Myocyte (in vitro differentiated cells): ENCODE measurements around the gene LAD1. TPM values are rescaled to one million over a fixed set of nuclear protein-coding genes. Genes with fewer than 3 reads are reported as not detected.
A peak's percentile ranks its signal among the peaks of the same experiment; 100 is the strongest.

ENCODE experiments used
- DNase-seq: peaks from one replicate; pipeline ENCODE4 v3.0.0-alpha.2; 2012; ENCODE audit warnings: low read depth
- polyA plus RNA-seq: library from polyadenylated mRNA; unstranded; fragments of >200 nt; gene quantifications from one replicate; pipeline ENCODE4 v1.2.1, GENCODE V29; 2012; ENCODE audit warnings: missing spikeins
- total RNA-seq: library from RNA; depleted of rRNA; stranded (reverse); fragments of >200 nt; gene quantifications from 2 replicates; pipeline ENCODE4 v1.2.3, GENCODE V29; 2014

Gene LAD1
- 22.3 and 27.0 TPM in 2 replicates for total RNA-seq
- polyA plus RNA-seq = 6.8 TPM

DNA sequence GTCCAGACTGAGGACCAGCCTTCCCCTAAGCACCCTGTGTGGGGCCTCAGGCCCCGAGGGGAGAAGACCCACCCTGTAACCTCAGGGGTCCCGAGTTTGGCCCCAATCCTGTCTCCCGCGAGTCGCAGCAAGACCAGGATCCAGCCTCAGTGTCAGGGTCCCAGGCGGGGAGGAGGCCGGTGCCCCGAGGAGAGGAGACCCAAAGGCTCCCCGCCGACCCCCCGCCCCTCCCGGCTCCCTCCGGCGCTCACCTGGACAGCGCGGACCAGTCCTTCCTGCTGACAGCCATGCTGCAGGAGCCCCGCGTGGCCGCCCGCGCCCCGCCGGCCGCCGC lies at the start of gene LAD1:
Gene LAD1, minus strand, starts transcription at position 307 of the 334 bp plus-strand sequence. Its CDS starts 18 bp downstream, at position 289.
- DNase-seq = no peak

DNA sequence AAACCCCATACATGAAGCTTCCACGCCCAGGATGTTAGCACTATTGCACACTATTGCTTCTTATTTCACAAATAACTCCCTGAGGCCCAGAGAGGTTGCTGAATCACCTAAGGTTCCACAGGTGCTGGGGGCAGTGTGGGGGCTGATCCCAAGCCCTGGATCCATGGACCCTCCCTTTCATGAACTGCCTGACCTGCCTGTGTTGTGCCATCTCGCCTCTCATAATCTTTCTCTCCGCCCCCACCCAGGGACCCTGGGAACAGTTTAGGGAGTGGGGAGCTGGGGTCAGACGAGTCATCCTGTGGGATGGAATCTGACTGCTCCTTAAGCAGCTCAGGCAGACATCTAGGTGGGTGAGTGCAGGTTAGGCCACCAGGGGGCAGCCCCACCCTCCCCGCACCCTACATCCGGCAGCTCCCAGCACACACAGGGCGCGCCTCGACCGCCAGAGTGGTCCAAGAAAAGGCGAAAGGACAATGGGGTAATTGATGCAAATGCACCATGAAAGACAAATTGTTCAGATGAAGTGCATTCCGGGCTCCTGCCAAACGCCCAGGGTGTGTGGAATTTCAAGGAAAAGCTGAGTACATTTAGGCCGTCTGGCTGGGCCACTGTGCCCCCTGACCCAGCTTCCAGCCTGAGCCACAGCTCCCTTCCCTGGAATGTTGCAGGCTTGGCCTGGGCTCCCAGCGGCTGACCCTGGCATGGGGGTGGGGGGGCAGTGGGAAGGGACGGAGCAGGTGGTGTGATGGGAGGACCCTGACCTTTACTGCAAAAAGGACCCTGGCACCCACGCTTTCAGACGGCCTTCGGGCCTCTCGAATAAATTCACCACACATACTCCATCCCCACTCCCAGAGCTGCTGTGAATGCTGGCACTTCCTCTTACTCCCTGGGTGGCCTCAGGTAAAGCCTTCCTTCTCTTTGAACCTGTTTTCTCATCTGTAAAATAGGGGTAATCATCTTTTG lies 49.1 kb upstream of the LAD1 start:
- DNase-seq = peak; percentile 74

DNA sequence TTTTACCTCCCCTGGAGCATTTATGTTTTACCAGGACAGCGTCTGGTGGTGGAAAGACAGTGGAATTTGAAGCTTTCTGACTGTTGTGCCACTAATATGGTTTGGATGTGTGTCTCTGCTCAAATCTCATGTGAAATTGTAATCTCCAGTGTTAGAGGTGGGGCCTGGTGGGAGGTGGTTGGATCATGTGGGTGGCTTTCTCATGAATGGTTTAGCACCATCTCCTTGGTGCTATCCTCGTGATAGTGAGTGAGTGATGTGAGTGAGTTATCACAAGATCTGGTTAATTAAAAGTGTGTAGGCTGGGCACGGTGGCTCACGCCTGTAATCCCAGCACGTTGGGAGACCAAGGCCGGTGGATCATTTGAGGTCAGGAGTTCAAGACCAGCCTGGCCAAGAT lies 46.2 kb upstream of the LAD1 start:
- no peak for DNase-seq

GRCh38 chr1:201444792-201445191 lies 45.7 kb upstream of the LAD1 start:
- no peak for DNase-seq

DNA sequence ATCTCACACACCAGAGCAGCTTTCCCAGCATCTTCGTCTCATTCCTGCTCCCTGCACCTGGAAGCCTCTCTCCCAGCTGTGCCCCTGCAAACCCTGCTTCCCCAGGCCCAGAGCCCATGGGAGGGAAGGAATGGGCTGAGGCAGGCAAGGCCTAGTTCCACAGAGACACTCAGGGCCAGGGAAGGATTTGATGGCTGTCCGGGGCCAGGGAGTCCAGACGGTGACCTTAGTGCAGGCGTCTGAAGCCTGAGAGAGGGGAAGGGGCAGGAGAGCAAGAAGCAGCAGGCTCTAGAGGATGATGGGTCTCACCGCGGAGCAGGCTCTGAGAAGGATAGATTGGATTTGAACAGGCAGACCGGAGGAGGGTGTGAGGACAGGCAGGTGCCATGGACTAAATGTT lies 44.6 kb upstream of the LAD1 start:
- DNase-seq = no peak

DNA sequence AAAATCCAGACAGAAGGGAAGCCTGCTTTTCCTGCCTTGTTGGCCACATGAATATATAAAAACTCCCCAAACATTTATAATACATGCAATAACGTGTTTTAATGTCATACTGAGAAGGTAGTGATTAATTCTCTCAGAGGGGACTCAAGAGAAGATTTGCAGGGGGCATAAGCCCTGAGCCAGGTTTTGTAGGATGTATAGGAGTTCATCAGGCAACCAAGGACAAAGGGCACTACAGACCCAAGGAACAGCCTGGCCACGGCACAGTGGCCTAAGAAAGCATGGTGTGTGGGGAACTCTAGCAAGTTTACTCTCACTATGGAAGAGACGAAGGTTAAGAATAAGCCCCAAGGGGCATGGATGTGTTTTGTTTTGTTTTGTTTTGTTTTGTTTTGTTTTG lies 37.8 kb upstream of the LAD1 start:
- DNase-seq = no peak

DNA sequence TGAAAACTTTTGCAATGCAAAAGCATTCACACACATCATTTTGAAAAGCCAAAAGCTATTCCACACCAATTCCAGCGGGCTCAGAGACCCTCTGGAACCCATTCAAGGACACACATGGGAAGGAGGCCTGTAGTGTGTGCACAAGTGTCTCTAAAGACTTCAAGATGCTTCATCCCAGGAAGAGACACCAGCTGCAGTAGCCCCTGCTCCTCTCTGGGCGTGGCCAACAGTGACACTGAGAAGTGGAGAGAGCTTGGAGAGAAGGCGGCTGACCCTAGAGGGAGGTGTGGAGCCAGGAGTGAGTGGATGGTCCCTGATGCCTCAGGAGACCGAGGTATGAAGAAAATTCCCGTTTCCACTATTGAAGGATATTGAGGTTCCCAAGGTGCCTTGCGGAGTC lies 37.3 kb upstream of the LAD1 start:
- DNase-seq = peak; percentile 75

GRCh38 chr1:201434266-201434665 lies 35.1 kb upstream of the LAD1 start:
- no peak for DNase-seq

DNA sequence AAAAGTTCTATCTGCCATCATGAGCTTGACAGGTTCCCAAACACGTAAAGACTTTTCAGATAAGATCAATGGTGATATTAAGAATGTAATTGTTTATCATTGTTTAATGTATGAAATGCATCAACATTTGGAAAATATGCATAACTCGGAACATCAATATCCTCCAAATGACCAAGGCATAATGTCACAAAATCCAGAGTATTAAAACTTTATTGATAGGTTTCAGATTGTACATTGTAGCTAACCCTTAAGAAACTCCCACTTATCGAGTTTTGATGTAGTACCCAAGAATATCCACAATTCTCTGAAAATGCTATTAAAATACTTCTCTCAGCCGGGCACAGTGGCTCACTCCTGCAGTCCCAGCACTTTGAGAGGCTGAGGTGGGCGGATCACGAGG lies 34.5 kb upstream of the LAD1 start:
- no peak for DNase-seq

GRCh38 chr1:201430776-201431175 lies 31.7 kb upstream of the LAD1 start:
- peak; percentile 97 for DNase-seq

DNA sequence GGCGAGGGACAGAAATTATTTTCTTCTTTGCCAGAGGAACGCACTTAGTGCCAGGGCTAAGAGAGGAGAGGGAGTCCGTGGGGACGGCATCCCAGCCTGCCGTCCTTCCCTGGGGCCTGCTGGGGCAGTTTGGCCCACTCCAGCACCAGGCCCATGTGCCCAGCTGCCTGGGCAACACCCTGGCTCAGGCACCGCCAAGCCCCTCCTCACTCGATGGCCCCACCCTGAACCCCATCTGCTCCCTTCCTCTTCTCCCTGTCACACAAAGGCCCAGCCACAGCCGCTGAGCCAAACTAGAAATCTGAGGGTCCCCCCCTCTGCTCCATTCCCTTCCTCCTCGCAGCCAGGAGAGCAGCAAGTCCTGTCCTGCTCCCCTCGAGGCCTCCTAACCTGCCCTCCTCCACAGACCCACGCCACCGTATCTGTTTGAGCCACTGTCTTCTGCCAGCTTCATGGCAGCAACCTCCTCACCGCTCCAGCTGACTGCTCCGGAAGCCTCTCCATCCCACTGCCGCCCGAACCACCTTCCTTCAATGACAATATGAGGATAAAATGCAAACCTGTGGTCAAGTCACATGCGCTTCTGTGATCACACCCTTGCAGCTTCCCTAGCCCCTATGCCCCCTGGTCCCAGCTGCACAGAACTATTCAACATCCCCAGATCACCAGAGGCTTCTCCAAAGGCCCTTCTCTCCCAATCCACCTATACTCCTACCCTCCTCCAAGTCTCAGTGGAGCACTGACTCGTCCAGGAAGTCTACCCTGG lies 30.8 kb upstream of the LAD1 start:
- DNase-seq = peak; percentile 80

DNA sequence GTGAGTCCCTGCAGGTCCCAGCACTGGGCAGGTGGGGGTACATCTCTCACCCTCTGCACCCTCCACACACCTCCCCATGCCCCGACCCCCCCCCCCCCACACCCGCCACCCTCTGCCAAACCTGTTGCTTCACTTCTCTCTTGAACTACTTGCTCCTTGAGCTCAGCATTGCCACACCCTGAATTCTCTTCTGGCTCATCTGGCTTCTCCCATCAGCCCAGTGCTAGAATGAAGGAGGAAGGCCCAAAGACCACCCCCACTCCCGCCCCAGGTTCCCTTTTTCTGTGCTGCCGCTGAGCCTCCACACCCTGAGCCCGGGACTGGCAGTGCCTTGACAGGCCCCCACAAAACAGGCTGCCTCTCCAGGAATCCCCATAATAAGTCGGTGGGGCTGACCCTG lies 28.8 kb upstream of the LAD1 start:
- peak; percentile 38 for DNase-seq

DNA sequence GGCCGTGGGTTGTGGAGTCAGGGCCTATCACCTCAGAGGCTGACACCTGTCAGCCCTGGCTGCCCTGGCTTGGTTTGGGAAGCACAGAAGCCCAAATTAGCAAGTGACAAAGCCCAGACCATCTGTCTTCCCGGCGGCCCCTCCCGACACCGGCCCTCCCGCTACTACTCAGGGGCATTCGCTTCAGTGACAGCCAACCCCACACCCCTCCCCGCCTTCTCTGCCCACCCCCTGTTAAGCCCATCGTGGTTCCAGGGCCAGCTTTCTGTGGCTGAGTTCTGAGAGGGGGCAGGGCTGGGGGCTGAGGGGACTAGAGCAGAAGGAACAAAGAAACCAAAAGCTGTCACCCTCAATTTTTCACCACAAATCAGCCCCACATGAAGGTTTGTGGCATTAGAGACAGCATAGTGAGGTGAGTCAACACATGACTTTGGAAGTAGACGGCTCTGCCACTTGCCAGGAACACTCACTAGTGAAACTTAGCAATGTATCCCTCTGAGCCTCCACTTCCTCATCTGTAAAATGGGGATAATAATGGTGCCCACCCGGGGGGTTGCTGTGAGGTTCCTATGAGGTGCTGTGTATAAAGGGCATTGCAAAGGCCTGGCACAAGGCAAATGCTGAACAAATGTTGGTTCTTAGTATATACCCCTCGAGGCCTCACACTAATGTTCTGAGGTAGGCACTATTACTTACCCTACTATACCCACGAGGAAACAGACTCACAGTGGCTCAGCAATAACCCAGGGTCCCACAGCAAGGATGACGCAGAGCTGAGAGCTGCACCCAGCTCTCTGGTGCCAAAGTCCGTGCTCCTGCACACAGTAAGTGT lies 27.6 kb upstream of the LAD1 start:
- peak; percentile 98 for DNase-seq

- peak; percentile 63 for DNase-seq
Measured at GRCh38 chr1:201424146-201424545, 25.0 kb upstream of the LAD1 start.

GRCh38 chr1:201423655-201424054 lies 24.5 kb upstream of the LAD1 start:
- peak; percentile 35 for DNase-seq

DNA sequence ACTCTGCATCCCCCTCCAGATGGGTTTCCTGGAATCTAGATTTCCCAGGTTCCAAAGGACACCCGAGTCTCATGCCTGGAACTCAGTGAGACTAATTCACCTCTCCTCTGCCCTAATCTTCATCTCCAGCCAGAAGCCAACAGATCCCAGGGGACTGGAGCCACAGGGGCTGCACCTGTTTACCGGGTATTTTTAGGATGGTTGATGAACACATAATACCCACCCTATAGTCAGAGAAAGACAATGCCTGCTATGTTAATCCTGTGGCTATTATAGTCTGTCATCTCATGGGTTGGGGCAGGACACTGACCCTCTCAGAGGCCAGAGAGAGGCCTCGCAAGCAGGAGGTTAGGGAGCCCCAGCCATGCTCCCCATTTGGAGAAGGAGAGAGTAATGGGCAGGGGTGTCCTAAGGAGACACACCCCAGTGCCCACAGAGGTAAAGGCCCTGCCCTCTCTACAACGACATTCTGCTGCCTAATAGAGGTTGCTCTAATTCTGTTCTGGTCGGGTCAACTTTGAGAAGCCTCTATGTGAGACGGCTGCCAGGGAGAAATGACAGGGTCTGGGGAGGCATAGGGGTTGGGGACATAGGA lies 23.4 kb upstream of the LAD1 start:
- peak; percentile 98 for DNase-seq

- no peak for DNase-seq
Measured at GRCh38 chr1:201422026-201422425, 22.9 kb upstream of the LAD1 start.

DNA sequence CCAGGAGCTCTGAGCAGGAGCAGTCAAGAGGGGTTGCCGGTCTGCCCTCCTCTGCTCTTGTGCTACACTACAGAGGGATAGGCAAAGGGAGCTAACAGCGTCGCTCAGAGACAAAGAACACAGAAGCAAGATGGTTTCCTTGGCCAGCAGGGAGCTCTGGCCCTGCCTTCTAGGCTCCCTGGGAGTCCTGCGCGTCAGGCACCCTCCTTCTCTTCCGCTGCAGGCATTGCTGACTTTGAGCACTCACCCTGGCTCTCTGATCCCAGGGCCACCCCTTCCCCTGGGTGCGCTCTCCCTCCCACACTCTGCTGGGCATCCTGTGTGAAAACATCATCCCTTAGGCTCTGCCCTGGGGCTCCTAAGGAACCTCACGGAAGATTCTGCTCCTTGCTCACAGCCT lies 21.9 kb upstream of the LAD1 start:
- peak; percentile 34 for DNase-seq

GRCh38 chr1:201420608-201421002 lies 21.5 kb upstream of the LAD1 start:
- DNase-seq = peak; percentile 53

- peak; percentile 98 for DNase-seq
Measured at GRCh38 chr1:201419746-201420607, 20.9 kb upstream of the LAD1 start.
